ENCODE results near the gene BNIP5.

BNIP5 gene

DNA sequence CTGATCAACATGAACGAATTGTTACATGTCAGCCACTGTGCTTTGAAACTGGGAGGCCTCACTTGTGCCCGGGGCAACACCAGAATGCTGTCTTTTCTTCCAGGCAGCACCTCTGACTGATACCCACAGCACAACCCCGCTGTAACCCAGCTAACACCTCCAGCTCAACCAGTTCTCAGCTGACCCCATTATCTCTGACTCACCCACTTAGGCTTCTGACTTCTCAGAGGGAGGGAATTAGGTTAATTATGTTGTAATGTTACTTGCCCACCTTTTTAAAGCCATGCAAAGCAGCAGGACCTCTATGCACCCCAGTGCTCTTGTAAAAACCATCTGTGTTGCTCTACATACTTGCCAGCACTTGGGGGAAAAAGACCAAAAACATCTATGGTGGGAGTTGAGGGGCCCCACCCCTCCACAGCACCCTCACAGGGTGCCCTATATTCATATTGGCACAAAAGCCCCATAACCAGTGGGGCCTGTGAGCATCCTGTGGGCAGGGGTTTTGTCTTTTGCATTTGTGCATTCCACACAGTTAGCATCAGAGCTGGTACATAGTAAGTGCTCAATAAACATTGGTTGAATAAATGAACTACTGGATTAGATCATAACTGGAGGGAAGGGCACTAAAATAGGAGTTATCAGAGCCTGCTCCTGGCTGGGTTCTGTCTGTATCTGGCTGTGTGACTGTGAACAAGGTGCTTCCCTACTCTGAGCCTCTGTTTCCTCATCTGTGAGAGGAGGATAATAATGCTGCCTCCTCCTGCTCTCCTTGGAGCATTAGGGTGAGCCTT is 22.3 kb downstream of the BNIP5 start:
- TF ChIP-seq ZNF274 (IDR thresholded peaks at IDR 0.05; ENCODE audit: low read depth, low read length), result no peak
- no peak overlapping the region for H3K4me3 ChIP-seq (ENCODE audit: low read length)

DNA sequence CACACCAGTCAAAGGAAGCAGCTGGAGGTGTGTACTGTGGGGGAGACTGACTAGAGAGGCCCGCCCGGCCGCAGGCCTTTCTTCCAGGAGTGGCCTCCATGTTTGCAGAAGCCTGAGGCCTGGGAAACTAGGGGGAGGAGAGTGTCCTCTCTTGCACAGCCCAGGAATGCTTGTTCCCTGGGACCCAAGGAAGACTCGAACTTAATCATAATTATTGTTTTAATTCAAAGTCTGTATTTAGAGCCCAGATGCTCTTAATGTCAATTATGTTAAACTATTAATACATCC is 23.1 kb downstream of the BNIP5 start:
- TF ChIP-seq ZNF274 (IDR thresholded peaks at IDR 0.05; ENCODE audit: low read depth, low read length), result no peak
- H3K4me3 ChIP-seq (ENCODE audit: low read length), result no peak overlapping the region

DNA sequence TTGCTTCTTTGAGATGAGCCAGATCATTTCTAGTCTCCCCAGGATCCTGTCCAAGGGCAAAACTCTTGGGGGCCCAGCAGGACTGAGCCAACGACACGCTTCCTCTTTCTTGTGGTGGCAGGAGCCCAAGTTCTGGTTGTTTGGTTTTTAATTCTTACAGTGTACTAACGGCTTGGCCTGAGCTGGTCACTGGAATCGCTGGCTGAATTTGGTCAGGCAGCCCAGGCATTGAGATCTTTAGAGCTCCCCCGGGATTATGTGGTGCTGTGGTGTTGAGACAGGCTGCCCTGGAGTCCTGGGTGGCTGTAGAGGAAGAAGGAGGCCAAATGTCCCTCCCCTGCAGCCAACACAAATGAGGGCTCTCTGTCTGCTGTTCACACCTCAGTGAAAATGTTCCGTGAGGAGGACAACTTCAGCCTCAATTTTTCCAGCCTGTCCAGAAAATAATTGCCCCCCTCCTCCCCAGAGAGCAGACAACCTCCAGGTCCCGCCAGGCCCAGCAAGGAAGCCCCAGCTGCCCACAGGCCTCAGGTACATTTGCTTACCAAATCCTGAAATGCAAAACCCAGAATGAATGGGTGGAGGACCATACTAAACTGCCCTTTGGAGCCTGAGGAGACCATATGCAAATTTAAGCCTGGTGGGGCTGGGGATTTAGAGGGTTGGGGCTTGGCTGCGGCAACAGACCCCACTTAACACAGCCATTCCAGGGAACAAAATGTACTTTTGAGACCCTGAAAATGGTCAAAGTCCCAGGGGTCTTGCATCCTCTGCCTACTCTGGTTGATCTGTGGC is 23.6 kb downstream of the BNIP5 start:
- TF ChIP-seq ZNF274 (IDR thresholded peaks at IDR 0.05; ENCODE audit: low read depth, low read length), result no peak
- no peak overlapping the region for H3K4me3 ChIP-seq (ENCODE audit: low read length)

DNA sequence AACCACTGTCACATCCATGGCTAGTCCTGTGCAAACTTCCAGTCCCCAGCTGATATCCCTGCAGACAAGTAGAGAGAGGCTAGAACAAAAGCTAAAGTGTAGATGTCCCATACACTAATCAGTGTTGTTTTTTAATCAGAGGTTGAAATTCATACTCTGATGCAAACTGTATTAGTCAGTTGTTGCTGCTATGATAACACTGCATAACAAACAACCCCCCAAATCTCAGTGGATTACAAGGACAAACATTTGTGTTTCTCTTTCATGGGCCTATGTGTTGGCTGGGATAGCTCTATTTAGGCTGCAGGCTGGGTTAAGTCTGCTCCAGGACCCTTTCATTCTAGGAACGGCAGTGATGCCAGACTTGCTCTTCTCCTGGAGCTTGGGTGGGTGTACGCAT is 26.8 kb downstream of the BNIP5 start:
- no peak overlapping the region for H3K4me3 ChIP-seq (ENCODE audit: low read length)
- TF ChIP-seq ZNF274 (IDR thresholded peaks at IDR 0.05; ENCODE audit: low read depth, low read length), result no peak

- H3K4me3 ChIP-seq (ENCODE audit: low read length), result no peak overlapping the region
- TF ChIP-seq ZNF274 (IDR thresholded peaks at IDR 0.05; ENCODE audit: low read depth, low read length), result no peak
Observed at GRCh38 chr6:36309203-36309602, 27.5 kb downstream of the BNIP5 start.

GRCh38 chr6:36308514-36308913 is 28.2 kb downstream of the BNIP5 start:
- H3K4me3 ChIP-seq (ENCODE audit: low read length), result no peak overlapping the region
- TF ChIP-seq ZNF274 (IDR thresholded peaks at IDR 0.05; ENCODE audit: low read depth, low read length), result no peak

- H3K4me3 ChIP-seq (ENCODE audit: low read length), result no peak overlapping the region
- no peak for TF ChIP-seq ZNF274 (IDR thresholded peaks at IDR 0.05; ENCODE audit: low read depth, low read length)
Observed at GRCh38 chr6:36306375-36306774, 30.3 kb downstream of the BNIP5 start.

DNA sequence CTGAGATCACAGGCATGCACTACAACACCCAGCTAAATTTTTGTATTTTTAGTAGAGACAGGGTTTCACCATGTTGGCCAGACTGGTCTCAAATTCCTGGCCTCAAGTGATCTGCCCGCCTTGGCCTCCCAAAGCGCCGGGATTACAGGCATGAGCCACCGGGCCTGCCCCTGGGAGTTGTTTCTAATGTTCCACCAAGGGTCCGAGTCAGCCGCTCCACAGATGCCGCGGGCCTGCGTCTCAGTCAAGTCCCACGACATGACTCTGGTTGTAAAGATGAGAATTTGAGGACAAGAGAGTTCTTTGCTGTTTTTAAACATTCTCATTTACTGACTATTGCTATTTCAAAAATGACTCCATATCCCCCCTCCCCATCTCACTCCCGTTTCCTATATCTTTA is 30.8 kb downstream of the BNIP5 start:
- no peak for TF ChIP-seq ZNF274 (IDR thresholded peaks at IDR 0.05; ENCODE audit: low read depth, low read length)

DNA sequence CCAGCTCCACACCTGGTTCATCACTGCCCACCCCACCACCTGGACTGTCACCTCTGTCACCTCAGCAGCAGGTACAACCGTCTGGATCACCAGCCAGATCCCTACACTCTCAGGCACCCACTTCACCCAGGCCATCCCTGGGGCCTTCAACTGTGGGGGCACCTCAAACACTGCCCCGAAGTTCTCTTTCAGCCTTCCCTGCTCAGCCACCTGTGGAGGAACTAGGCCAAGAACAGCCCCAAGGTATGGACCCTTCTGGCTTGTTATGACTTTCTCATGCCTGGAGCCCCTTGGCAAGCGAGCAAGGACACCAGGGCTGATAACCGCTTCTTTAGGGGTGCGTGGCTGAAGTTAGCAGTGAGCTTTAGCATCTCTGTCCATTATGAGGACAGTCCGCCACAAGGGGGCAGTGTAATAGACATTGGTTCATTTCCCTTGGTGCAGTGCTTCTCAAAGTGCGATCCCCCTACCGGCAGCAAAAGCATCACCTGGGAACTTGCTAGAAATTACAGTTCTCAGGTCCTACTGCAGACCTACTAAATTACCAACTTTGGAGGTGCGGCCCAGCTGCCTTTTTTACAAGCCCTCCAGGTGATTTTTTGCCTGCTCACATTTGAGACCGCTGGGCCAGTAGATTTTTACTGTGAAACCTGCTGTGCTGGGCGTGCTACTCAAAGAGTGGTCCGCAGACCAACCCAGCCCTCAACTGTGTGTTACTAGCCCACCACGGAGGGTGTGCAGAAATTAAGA is 34.3 kb downstream of the BNIP5 start:
- no peak for TF ChIP-seq ZNF274 (IDR thresholded peaks at IDR 0.05; ENCODE audit: low read depth, low read length)
- H3K4me3 ChIP-seq (ENCODE audit: low read length), result no peak overlapping the region

More for the DNA sequence above, 30.8 kb downstream of the BNIP5 start:
- no peak overlapping the region for H3K4me3 ChIP-seq (ENCODE audit: low read length)

DNA sequence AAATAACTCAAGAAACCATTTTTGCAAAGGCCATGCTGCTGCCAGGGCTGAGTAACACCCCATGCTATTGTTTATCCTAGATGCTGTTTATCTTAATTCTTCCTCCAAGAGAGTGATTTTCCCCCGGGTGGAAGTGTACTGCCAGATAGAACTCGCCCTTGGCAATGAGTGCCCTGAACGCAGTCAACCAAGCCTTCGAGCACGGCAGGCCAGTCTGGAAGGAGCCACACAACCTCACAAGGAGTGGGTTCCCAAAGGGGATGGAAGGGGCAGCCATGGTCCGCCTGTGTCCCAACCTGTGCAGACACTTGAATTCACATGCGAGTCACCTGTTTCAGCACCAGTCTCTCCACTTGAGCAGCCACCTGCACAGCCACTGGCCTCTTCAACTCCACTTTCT is 34.9 kb downstream of the BNIP5 start:
- TF ChIP-seq ZNF274 (IDR thresholded peaks at IDR 0.05; ENCODE audit: low read depth, low read length), result no peak
- H3K4me3 ChIP-seq (ENCODE audit: low read length), result no peak overlapping the region

DNA sequence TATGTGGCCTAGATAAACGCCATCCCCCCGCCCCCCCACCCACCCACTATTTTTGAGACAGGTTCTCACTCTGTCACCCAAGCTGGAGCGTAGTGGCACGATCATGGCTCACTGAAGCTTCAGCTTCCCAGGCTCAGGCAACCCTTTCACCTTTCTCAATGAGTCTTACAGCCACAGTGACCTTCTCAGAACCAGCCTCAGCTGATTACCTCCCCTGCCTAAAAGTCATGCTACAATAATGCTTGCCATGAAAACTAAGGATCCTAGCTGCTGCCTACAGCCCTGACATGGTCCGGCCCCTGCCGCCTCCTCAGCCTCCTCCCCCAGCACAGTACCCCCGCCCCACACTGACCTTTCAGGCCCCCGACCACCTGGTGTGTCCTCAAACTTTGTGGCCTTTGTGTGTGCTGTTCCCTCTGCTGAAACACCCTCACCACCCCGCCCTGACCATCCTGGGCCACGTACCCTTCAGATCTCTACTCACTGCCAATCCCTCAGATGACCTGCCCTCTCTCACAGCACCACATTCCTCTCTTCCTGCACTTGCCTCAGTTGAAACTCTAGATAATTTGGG is 35.5 kb downstream of the BNIP5 start:
- no peak overlapping the region for H3K4me3 ChIP-seq (ENCODE audit: low read length)
- TF ChIP-seq ZNF274 (IDR thresholded peaks at IDR 0.05; ENCODE audit: low read depth, low read length), result no peak

- no peak for TF ChIP-seq ZNF274 (IDR thresholded peaks at IDR 0.05; ENCODE audit: low read depth, low read length)
Observed at GRCh38 chr6:36298027-36298426, 38.7 kb downstream of the BNIP5 start.

DNA sequence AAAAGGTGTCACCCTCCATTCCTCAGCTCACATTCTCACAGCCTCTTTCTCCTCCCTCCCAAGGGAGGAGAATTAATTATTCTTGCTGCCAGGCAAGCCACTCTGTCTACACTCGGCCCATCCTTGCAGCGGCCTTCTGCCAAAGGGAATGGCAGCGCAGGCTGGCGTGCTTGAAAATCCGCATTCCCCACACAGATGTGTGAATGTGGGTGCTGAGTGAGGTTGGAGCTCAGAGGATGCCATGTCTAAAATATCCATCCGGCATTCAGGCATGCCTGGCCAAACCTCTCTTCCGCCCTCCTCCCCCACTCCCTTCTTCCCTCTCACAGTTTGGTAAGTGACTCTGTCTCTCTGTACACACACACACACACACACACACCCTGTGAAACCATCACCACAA is 39.2 kb downstream of the BNIP5 start:
- H3K4me3 ChIP-seq (ENCODE audit: low read length), result no peak overlapping the region
- TF ChIP-seq ZNF274 (IDR thresholded peaks at IDR 0.05; ENCODE audit: low read depth, low read length), result no peak

More at GRCh38 chr6:36298027-36298426, 38.7 kb downstream of the BNIP5 start:
- no peak overlapping the region for H3K4me3 ChIP-seq (ENCODE audit: low read length)

- TF ChIP-seq ZNF274 (IDR thresholded peaks at IDR 0.05; ENCODE audit: low read depth, low read length), result no peak
- no peak overlapping the region for H3K4me3 ChIP-seq (ENCODE audit: low read length)
Observed at GRCh38 chr6:36297051-36297450, 39.6 kb downstream of the BNIP5 start.

All from GM08714 (cell line).